ENCODE data around the gene PLAC9.
A peak's percentile ranks its signal among the peaks of the same experiment; 100 is the strongest.

The PLAC9 gene

DNA sequence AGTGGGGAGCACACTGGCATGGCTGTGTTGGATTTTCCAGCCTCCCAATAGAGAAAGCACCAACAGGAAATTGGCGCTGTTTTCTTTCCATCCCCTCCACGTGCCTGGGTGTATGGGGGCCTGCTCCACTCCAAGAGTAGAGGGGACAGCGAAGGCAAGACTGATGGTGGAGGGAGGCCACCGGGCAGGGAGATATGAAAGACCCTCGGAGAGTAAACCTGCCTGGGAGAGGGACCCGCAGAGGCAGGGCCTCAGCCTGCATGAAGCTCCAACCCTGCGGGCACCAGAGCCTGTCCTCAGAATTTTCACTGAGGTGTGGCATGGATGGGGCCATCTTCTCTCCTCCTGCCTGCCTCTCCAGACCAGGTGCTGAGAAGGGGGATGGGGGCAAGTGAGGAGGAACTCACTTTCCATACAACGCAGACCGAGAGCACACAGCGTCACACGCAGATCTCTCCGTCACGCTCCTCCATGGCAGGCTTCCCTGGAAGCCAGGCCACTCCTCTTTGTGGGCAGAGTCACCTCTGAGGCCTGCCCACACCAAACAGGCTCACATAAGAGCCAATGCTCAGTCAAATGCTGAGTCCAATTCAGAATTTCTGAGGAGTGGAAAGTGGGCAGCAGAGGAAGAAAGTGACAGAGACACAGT, 54.0 kb downstream of the PLAC9 start:
- DNase-seq: peak in 1 of 5 experiments; percentile 63

- DNase-seq: no peak
These were observed 54.5 kb downstream of the PLAC9 start for GRCh38 chr10:80187060-80187459.

DNA sequence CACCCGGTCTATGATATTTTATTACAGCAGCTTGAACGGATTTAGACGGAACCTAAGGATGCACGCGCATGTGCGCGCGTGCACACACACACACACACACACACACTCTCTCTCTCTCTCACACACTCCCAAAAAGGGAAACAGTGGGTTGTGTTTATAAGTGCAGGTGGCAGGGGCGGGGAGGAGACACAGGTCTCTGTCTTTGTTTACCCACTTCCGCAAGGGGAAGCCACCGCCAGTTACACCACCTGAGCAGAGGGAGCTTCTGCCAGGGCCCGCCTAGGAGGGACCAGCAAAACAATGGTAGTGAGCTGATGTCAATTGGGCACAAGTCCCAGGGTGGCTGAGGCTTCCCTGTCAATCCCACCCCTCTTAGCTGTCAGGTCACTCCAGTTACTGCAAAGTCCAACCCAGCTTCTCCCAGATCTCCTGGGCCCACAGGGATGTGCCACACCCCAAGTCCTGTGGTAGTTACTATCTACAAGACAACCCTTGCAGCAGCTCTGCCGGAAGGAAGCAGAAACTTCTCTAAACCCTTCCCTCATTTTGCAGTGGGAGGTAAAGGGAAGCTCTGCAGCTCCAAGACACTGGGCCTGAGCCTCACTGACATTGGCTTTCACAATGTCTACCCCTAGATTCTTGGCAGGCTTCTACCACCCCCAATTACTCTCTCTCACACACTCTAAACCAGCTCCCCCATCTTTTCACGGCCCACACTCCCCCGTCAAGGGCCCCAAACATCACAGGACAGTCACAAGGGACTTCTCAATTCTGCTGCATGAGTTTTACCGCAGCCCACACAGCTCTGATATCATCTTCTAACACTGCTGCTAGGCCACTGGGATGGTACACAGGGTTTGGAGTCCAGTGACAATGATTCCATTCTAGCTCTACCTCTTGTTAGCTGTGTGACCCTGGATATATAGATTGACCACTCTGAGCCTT, 55.2 kb downstream of the PLAC9 start:
- DNase-seq: peak; percentile 39 to 98 (median 78)

DNA sequence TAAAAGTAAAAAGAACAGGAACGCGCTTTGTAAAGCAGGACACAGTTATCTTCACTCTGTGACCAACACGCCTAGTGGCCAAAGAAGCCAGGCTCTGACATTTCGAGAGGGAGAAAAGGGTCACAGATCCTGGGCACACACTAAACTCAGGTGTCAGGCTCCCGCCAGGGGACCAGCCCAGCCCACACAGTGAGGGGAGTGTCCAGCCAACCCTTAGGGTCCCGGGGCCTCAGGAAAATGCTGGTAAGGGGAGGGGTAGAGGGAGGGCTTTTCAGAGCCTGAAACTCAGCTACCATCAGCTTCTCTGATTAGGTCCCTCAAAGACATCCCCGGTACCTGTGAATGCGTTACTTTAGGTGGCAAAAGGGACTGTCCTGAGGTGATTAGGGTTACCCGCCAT, 56.2 kb downstream of the PLAC9 start:
- no peak for DNase-seq

DNA sequence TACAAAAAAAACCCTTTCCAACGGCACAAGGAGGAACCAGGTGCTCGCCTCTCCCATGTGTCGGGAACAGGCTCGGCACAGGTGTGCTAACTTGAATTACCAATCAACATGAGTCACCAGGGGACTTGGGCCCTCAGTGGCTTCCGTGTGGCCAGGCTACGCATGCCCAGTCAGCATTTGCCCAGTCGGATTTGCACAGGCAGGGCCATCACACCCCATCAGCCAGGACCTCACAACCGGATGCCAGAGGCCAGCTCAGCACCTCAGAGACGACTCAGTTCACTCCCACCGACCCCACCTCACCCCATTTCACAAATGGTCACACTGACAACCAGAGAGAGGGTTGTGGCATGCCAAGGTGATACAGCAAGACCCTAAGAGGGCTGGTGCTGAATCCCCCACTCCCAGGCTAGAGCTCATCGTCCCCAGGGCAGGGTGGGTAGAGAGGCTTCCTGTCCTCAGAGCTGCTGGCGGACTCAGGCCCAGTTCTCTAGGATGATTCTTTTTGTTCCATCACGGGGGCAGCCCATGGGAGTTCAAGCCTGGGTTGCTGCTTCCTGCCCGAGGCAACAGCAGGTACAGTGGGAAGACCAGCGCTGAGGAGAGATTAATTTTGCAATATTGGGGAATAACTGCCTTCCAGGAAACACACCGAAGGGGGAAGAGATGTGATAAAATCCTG, 59.2 kb downstream of the PLAC9 start:
- peak in 2 of 5 experiments; percentile 14 to 33 for DNase-seq

DNA sequence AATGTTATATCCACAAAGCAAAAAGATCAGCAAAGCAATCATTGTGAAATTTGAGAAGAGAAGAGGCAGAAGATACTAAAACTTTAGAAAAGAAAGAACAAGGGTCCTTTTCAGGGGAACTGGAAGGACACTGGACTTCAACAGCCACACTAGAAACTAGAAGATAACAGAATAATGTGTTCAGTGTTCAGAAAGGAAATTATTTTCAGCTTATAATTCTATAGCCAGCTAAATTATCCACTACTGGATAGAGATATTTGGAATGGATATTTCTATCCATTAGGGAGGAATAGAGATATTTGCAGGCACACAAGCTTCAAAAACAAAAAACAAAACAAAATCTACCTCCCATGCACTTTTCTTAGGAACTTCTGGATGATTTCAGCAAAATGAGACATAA, 60.0 kb downstream of the PLAC9 start:
- no peak for DNase-seq

DNA sequence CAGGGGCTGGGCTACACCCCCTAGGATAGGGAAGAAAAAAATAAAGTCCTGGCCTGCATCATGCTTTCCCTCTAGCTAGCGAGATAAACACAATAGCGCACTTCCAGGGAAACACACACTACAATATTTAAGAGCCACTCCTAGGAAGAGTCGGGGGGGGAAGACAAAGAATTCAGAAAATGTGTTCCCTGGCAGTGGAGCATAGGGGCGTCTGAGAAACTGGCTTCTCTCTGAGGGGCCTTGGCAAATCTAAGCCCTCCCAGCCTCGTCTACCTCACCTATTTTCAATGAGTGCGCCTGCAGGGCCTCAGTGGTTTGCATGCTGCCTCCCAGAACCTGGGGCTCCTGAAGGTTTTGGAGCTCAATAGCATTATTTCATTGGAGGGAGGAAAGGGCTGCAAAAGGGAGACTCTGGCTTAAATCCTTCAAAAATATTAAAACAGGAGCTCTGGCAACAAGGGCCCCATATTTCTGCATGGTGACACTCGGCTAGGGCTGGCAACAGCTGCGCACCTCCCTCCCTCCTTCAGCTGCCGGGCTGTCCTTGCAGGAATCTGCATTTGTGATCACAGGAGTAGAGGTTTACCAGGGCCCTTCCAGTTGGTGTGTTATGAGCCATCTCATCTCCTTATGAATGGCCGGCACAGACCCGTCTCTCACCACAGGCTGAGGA, 62.0 kb downstream of the PLAC9 start:
- DNase-seq: no peak

All from T-helper 2 cell (primary cell).